ENCODE measurements around the gene COMMD2. TPM values are rescaled to one million over a fixed set of nuclear protein-coding genes. Genes with fewer than 3 reads are reported as not detected.

Gene COMMD2
- total RNA-seq, 2 experiments from 2014 or later, result 42.0 to 46.8 TPM

- intact Hi-C loops (cut with DNase I, micrococcal nuclease), result no loop called here
- DNase-seq (no peak), ATAC-seq (ENCODE audit: poor library complexity) (no peak)
- Mint-ChIP-seq H3K4me1 (ENCODE audit: low read depth) (no peaks in the 10 kb centered on the region), H3K27ac (no peak overlapping the region), H3K9me3 (no peaks in the 10 kb centered on the region), H3K36me3 (ENCODE audit: low read depth) (peaks cover 9% of the 10 kb centered on the region), H3K4me3 (no peak overlapping the region), H3K27me3 (no peaks in the 10 kb centered on the region)
- Histone ChIP-seq H3K4me3 (ENCODE audit: low read length) (no peak overlapping the region), H3K27ac (ENCODE audit: low read depth in 1 of 2, low read length in 2 of 2) (no peak overlapping the region), H3K27me3 (ENCODE audit: control insufficient read depth in 1 of 2, insufficient read depth in 2 of 2, low read length in 2 of 2) (no peaks in the 10 kb centered on the region), H3K36me3 (ENCODE audit: insufficient read depth, low read length) (no peaks in the 10 kb centered on the region), H3K4me1 (ENCODE audit: insufficient read depth, low read length) (no peaks in the 10 kb centered on the region), H3K9me3 (ENCODE audit: control insufficient read depth in 1 of 2, insufficient read depth in 1 of 2, low read length in 2 of 2) (no peaks in the 10 kb centered on the region)
- TF ChIP-seq CTCF (IDR thresholded peaks at IDR 0.05), result no peak
- CTCF ChIA-PET, result no interaction called here
- POLR2A ChIA-PET, result interaction anchor here (0.7 kb wide), 1 partner anchor 14 kb away, joined by 3 read pairs; no protein-coding TSS in a partner anchor
Measured at GRCh38 chr3:149726716-149727407, 25.4 kb downstream of the COMMD2 start.

- H3K4me1 Mint-ChIP-seq (ENCODE audit: low read depth), result no peaks in the 10 kb centered on the region
- peaks cover 13% of the 10 kb centered on the region for H3K36me3 Mint-ChIP-seq (ENCODE audit: low read depth)
- Histone ChIP-seq H3K36me3 (ENCODE audit: insufficient read depth, low read length) (no peaks in the 10 kb centered on the region), H3K9me3 (ENCODE audit: control insufficient read depth in 1 of 2, insufficient read depth in 1 of 2, low read length in 2 of 2) (peaks cover 0 to 6% of the 10 kb centered on the region in 2 experiments), H3K4me1 (ENCODE audit: insufficient read depth, low read length) (no peaks in the 10 kb centered on the region), H3K27ac (ENCODE audit: low read depth in 1 of 2, low read length in 2 of 2) (no peak overlapping the region), H3K27me3 (ENCODE audit: control insufficient read depth in 1 of 2, insufficient read depth in 2 of 2, low read length in 2 of 2) (no peaks in the 10 kb centered on the region), H3K4me3 (ENCODE audit: low read length) (no peak overlapping the region)
- H3K27me3 Mint-ChIP-seq, result no peaks in the 10 kb centered on the region
- intact Hi-C loops (cut with DNase I, micrococcal nuclease), result no loop called here
- no peak overlapping the region for H3K27ac Mint-ChIP-seq
- POLR2A ChIA-PET, result no interaction called here
- peaks cover 2% of the 10 kb centered on the region for H3K9me3 Mint-ChIP-seq
- no peak for DNase-seq
- CTCF ChIA-PET, result no interaction called here
- H3K4me3 Mint-ChIP-seq, result no peak overlapping the region
- ATAC-seq (ENCODE audit: poor library complexity), result no peak
- TF ChIP-seq CTCF (IDR thresholded peaks at IDR 0.05), result no peak
Measured at GRCh38 chr3:149723781-149724180, 28.5 kb downstream of the COMMD2 start.

- ChIA-PET POLR2A (no interaction called here), CTCF (no interaction called here)
- Histone ChIP-seq H3K36me3 (ENCODE audit: insufficient read depth, low read length) (no peaks in the 10 kb centered on the region), H3K4me3 (ENCODE audit: low read length) (no peak overlapping the region), H3K4me1 (ENCODE audit: insufficient read depth, low read length) (no peaks in the 10 kb centered on the region), H3K27me3 (ENCODE audit: control insufficient read depth in 1 of 2, insufficient read depth in 2 of 2, low read length in 2 of 2) (no peaks in the 10 kb centered on the region), H3K27ac (ENCODE audit: low read depth in 1 of 2, low read length in 2 of 2) (no peak overlapping the region), H3K9me3 (ENCODE audit: control insufficient read depth in 1 of 2, insufficient read depth in 1 of 2, low read length in 2 of 2) (peaks cover 0 to 6% of the 10 kb centered on the region in 2 experiments)
- no peak for TF ChIP-seq CTCF (IDR thresholded peaks at IDR 0.05)
- no peaks in the 10 kb centered on the region for H3K4me1 Mint-ChIP-seq (ENCODE audit: low read depth)
- H3K27me3 Mint-ChIP-seq, result no peaks in the 10 kb centered on the region
- intact Hi-C loops (cut with DNase I, micrococcal nuclease), result no loop called here
- no peak overlapping the region for H3K27ac Mint-ChIP-seq
- ATAC-seq (ENCODE audit: poor library complexity) (no peak), DNase-seq (no peak)
- H3K4me3 Mint-ChIP-seq, result no peak overlapping the region
- peaks cover 2% of the 10 kb centered on the region for H3K9me3 Mint-ChIP-seq
- peaks cover 13% of the 10 kb centered on the region for H3K36me3 Mint-ChIP-seq (ENCODE audit: low read depth)
Measured at GRCh38 chr3:149720918-149721317, 31.4 kb downstream of the COMMD2 start.
